Loucy (cell line): Measurements from ENCODE around the gene SLC35A1.

Source experiments
- EZH2phosphoT487 ChIP-seq: fragments of 200-600 bp; IDR thresholded peaks from 2 replicates; pipeline ENCODE4 v1.6.1; 2018; ENCODE audit warnings: antibody characterized with exemption, mild to moderate bottlenecking, moderate library complexity, borderline replicate concordance
- TF ChIP-seq, protein P1 (sequence below): fragments of 200-600 bp; sonication (generic); conservative IDR thresholded peaks from 2 replicates; pipeline ENCODE4 v1.5.1; 2014; ENCODE audit warnings: mild to moderate bottlenecking, antibody characterized with exemption, low read length

DNA sequence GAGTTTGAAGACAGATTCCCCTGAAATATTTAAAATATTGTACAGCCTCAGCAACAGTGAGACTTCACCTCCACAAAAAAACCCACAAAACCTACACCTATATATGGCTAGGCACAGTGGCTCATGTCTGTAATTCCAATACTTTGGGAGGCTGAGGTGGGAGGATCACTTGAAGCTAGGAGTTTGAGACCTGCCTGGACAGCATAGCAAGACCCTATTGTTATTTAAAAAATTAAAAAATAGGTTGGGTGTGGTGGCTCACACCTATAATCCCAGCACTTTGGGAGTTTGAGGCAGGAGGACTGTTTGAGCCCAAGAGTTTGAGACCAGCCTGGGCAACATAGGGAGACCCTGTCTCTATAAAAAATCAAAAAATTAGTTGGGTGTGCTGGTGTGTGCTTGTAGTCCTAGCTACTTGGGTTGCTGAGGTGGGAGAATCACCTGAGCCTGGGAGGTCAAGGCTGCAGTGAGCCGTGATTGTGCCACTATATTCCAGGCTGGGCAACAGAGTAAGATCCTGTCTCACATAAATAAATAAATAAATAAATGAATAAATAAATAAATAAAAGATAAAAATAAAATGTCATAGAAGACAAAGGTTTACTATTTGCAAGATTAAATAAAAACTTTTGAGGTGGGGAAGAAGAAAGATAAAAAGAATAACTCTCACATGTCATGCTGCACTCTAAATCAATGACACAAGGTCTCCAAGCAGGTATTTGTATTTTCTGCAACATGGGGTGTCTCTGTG, 65.9 kb downstream of the SLC35A1 start:
- TF ChIP-seq, protein P1, sequence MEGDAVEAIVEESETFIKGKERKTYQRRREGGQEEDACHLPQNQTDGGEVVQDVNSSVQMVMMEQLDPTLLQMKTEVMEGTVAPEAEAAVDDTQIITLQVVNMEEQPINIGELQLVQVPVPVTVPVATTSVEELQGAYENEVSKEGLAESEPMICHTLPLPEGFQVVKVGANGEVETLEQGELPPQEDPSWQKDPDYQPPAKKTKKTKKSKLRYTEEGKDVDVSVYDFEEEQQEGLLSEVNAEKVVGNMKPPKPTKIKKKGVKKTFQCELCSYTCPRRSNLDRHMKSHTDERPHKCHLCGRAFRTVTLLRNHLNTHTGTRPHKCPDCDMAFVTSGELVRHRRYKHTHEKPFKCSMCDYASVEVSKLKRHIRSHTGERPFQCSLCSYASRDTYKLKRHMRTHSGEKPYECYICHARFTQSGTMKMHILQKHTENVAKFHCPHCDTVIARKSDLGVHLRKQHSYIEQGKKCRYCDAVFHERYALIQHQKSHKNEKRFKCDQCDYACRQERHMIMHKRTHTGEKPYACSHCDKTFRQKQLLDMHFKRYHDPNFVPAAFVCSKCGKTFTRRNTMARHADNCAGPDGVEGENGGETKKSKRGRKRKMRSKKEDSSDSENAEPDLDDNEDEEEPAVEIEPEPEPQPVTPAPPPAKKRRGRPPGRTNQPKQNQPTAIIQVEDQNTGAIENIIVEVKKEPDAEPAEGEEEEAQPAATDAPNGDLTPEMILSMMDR, result no peak
- no peak for TF ChIP-seq EZH2phosphoT487
